ENCODE data around the gene AGTR1. TPM values are rescaled to one million over a fixed set of nuclear protein-coding genes. Genes with fewer than 3 reads are reported as not detected.

Gene AGTR1
- total RNA-seq, 1 donor = 0.43 TPM

DNA sequence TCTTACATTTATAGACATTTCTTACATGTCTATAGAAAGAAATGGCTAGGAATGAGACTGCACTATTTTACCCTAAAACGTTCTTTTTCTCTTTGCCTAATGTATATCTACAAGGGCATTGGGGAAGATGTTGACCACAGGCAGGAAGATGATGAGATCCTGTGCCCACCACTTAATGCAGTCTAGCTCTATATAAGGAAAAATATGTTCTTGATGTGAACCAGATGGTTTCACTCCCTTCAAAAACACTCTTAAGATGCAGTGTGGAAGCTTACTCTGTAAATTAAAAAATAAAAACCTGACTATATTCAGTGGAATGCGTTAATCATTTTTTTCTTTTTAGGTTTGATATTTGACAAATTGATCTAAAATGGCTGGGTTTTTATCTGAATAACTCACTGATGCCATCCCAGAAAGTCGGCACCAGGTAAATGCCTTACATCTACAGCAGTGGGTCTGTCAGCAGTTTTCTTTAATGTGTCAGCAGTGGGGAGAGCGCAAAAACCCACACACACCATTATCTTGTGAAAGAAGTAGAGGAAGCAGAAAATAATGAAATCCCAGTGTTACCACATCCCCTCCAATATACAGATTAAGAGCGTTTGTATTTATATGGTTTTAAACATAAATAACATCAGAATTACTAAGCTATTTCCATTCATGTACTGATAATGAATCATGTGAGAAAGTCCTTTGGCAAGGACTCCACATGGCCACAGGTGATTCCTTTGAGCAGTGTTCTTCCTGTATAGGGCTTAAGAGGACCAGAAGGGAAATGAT is 10.1 kb downstream of the AGTR1 start:
- TF ChIP-seq, protein P1, sequence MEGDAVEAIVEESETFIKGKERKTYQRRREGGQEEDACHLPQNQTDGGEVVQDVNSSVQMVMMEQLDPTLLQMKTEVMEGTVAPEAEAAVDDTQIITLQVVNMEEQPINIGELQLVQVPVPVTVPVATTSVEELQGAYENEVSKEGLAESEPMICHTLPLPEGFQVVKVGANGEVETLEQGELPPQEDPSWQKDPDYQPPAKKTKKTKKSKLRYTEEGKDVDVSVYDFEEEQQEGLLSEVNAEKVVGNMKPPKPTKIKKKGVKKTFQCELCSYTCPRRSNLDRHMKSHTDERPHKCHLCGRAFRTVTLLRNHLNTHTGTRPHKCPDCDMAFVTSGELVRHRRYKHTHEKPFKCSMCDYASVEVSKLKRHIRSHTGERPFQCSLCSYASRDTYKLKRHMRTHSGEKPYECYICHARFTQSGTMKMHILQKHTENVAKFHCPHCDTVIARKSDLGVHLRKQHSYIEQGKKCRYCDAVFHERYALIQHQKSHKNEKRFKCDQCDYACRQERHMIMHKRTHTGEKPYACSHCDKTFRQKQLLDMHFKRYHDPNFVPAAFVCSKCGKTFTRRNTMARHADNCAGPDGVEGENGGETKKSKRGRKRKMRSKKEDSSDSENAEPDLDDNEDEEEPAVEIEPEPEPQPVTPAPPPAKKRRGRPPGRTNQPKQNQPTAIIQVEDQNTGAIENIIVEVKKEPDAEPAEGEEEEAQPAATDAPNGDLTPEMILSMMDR (IDR thresholded peaks at IDR 0.05; ENCODE audit: insufficient read depth, low read depth, low read length) = no peak
- DNase-seq (ENCODE audit: low read depth) = no peak
- no peak overlapping the region for H3K4me3 ChIP-seq (ENCODE audit: low read depth, low read length)

DNA sequence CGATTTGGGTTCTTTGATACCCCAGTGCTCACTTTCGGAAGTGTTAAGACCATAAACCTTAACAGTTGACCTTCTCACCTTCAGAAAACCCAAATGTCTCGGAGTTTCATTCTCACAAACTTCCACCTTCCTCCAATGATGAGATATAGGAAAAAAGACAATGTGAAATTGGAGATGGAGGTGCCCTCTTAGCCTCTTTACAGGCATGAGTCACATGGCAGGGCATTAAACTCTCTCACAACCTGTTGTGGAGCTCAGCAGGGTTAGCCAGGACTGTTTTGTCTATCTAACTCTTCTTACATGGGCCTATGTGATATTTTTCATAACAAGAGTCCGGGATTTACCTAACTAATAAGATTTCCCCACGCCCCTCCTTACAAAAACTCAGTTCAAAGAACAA is 10.7 kb downstream of the AGTR1 start:
- TF ChIP-seq, protein P1 (IDR thresholded peaks at IDR 0.05; ENCODE audit: insufficient read depth, low read depth, low read length) = no peak
- H3K4me3 ChIP-seq (ENCODE audit: low read depth, low read length) = no peak overlapping the region
- DNase-seq (ENCODE audit: low read depth) = no peak

DNA sequence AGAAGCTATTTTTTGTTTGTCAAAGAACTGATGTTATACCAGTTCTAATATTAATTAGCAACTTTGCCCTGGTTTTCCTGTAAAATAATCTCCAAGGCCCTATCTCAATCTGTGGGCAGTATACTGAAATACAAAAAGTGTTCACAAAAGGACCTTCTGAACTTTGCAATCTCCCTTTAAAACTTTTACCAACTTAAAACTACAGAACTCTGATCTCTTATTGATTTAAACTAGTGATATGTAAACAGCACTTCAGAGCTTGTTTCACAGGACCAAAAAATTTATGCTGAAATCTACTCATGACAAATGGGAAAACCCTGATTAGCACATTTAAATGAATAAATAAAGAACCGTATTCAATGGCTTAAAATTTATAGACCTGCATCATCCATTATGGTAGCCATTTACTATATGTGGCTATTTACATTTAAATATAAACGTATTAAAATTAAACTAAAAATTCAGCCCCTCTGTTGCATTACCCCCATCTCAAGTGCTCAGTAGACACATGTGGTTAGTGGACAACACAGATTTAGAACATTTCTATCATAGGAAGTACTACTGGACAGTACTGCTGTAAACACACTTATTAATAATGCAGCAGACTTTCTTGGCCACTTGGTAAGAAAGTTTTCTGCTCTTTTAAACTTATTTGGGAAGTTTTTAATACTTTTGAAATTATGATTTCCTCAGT is 12.0 kb downstream of the AGTR1 start:
- TF ChIP-seq, protein P1 (IDR thresholded peaks at IDR 0.05; ENCODE audit: insufficient read depth, low read depth, low read length) = no peak
- H3K4me3 ChIP-seq (ENCODE audit: low read depth, low read length) = no peak overlapping the region
- DNase-seq (ENCODE audit: low read depth) = no peak

DNA sequence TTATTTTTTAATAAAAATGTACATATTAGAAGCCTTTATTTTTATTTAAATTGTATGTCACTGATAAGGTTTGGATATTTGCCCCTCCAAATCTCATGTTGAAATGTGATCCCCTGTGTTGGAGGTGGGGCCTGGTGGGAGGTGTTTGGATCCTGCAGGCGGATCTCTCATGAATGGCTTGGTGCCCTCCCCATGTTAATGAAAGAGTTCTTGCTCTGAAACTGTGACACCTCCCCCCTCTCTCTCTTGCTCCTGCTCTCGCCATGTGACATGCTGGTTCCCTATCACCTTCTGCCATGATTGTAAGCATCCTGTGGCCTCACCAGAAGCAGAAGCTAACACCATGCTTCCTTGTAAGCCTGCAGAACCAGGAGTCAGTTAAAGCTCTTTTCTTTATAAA is 13.0 kb downstream of the AGTR1 start:
- no peak overlapping the region for H3K4me3 ChIP-seq (ENCODE audit: low read depth, low read length)
- TF ChIP-seq, protein P1 (IDR thresholded peaks at IDR 0.05; ENCODE audit: insufficient read depth, low read depth, low read length) = no peak
- no peak for DNase-seq (ENCODE audit: low read depth)

DNA sequence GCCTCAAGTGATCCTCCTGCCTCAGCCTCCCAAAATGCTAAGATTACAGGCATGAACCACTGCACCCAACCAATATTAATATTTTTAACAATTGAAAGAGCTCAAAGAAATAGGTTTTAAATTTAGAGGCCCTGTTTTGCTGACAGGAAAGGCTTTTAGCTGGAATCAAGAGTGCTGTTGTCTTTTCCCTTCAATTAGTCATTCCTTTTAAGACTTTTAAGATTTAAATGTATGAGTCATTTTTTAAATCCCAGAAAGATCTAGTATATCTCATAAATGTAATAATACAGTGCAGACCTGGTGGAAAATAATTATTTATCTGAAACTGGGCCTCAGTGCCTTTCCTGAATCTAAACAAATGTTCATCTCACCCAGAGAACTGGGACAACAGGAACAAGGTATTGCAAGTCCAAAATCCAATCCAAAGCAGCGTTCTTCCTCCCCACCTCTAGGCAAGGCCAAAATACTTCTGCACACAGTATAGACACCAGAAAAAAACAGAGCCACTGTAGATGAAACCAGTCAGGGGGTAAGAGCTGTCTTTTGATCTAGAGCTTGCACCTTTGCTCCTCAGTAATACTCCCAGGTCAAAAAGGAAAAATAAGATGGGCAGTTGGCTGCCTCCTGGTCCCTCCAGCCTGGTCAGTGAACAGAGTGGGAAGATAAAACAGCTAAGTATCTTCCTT is 14.4 kb downstream of the AGTR1 start:
- no peak for DNase-seq (ENCODE audit: low read depth)
- no peak overlapping the region for H3K4me3 ChIP-seq (ENCODE audit: low read depth, low read length)
- TF ChIP-seq, protein P1 (IDR thresholded peaks at IDR 0.05; ENCODE audit: insufficient read depth, low read depth, low read length) = no peak

DNA sequence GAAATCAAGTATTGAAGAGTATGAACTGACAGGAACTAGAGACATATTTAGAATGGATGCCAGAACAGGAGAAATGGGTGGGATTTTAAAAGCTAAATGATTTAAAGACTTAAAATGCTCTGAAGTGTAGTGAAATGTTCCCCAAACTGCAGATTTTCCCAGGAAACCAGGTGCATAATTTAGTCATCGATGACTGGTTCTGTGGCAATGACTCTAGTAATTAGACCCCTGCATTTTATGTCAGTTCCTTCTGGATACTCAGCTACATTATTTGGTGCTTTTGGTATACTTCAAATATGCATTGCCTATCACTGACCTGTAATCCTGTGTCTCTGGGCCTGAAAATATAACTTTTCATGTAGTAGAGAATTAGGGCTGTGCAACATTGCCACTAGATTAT is 16.8 kb downstream of the AGTR1 start:
- DNase-seq (ENCODE audit: low read depth) = no peak
- TF ChIP-seq, protein P1 (IDR thresholded peaks at IDR 0.05; ENCODE audit: insufficient read depth, low read depth, low read length) = no peak

More for the DNA sequence above, 16.8 kb downstream of the AGTR1 start:
- H3K4me3 ChIP-seq (ENCODE audit: low read depth, low read length) = no peak overlapping the region
